OCI-LY3 (cell line): ENCODE results near the gene MACROD2.

Experiments used
- H2AFZ ChIP-seq: fragments of 200-600, 300-600 bp; shearing (Covaris generic); 2 replicates; pipeline ENCODE4 v1.6.0; 2014; ENCODE audit warnings: antibody characterized with exemption, low read depth, low read length
- H3K27ac ChIP-seq: fragments of 200-600, 300-600 bp; sonication (generic); 2 replicates; pipeline ENCODE4 v1.5.1; 2014; ENCODE audit warnings: mild to moderate bottlenecking, low read length, moderate library complexity, mixed read lengths
- H3K27me3 ChIP-seq: fragments of 200-600, 300-600 bp; sonication (generic); 2 replicates; pipeline ENCODE4 v1.6.1; 2014; ENCODE audit warnings: low read depth, low read length, mixed read lengths
- H3K36me3 ChIP-seq: fragments of 200-600, 300-600 bp; sonication (generic); replicated peaks from 2 replicates; pipeline ENCODE3; 2014; ENCODE audit warnings: low read depth, low read length, mixed read lengths
- H3K4me1 ChIP-seq: fragments of 300-600, 200-600 bp; sonication (generic); 2 replicates; pipeline ENCODE4 v1.6.1; 2014; ENCODE audit warnings: low read length, mixed read lengths
- H3K4me2 ChIP-seq: fragments of 200-600, 300-600 bp; sonication (generic); 2 replicates; pipeline ENCODE4 v1.6.1; 2014; ENCODE audit warnings: low read length, mixed read lengths
- H3K4me3 ChIP-seq: fragments of 300-600, 200-600 bp; sonication (generic); 2 replicates; pipeline ENCODE4 v1.5.1; 2014; ENCODE audit warnings: antibody characterized with exemption, mild to moderate bottlenecking, low read length, moderate library complexity
- H3K79me2 ChIP-seq: fragments of 300-600, 200-600 bp; shearing (Covaris generic); 2 replicates; pipeline ENCODE4 v1.6.1; 2014; ENCODE audit warnings: mild to moderate bottlenecking, low read length, mixed read lengths
- H3K9ac ChIP-seq: fragments of 300-600, 200-600 bp; shearing (Covaris generic); 2 replicates; pipeline ENCODE4 v1.6.0; 2014; ENCODE audit warnings: mild to moderate bottlenecking, low read length, moderate library complexity
- H3K9me3 ChIP-seq: fragments of 200-600, 300-600 bp; shearing (Covaris generic); 2 replicates; pipeline ENCODE4 v1.6.1; 2014; ENCODE audit warnings: low read length, mixed read lengths; ENCODE audit not compliant: insufficient read depth
- H4K20me1 ChIP-seq: fragments of 200-600, 300-600 bp; sonication (generic); 2 replicates; pipeline ENCODE4 v1.6.1; 2016; ENCODE audit warnings: low read length, mixed read lengths; ENCODE audit not compliant: insufficient read depth
- EZH2phosphoT487 ChIP-seq: fragments of 200-600 bp; shearing (Covaris generic); IDR thresholded peaks from 2 replicates; pipeline ENCODE4 v1.6.1; 2018; ENCODE audit warnings: antibody characterized with exemption, mixed run types, low read depth
- TF ChIP-seq, protein P1 (sequence below): fragments of 200-600, 300-600 bp; sonication (generic); IDR thresholded peaks from 2 replicates; pipeline ENCODE4 v1.5.1; 2014; ENCODE audit warnings: antibody characterized with exemption, low read length, low read depth

MACROD2 gene

DNA sequence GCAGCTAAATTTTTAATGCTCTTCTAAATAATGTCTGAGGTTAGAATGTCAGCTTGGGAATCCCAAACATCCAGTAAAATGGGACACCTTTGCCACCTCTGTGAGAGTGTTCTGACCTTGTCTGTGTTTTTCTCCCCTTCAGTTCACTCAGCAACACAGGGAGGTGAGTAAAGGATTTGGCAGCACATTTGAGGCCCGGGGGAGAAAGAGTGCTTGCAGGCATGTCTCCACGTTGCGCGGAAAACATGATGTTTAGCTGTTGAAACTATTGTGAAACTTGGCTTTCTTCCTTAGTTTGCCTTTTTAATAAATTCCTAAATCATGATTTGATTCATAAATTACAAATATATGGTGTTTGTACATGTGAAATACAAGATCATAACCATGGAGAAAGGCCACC, 1049.9 kb downstream of the MACROD2 start:
- Histone ChIP-seq H2AFZ (no peak overlapping the region), H3K4me3 (no peak overlapping the region), H3K9ac (no peak overlapping the region), H4K20me1 (no peaks in the 10 kb centered on the region), H3K4me1 (no peaks in the 10 kb centered on the region), H3K4me2 (no peak overlapping the region), H3K27ac (no peak overlapping the region), H3K79me2 (no peaks in the 10 kb centered on the region), H3K36me3 (no peaks in the 10 kb centered on the region), H3K27me3 (no peaks in the 10 kb centered on the region), H3K9me3 (no peaks in the 10 kb centered on the region)
- TF ChIP-seq, protein P1, sequence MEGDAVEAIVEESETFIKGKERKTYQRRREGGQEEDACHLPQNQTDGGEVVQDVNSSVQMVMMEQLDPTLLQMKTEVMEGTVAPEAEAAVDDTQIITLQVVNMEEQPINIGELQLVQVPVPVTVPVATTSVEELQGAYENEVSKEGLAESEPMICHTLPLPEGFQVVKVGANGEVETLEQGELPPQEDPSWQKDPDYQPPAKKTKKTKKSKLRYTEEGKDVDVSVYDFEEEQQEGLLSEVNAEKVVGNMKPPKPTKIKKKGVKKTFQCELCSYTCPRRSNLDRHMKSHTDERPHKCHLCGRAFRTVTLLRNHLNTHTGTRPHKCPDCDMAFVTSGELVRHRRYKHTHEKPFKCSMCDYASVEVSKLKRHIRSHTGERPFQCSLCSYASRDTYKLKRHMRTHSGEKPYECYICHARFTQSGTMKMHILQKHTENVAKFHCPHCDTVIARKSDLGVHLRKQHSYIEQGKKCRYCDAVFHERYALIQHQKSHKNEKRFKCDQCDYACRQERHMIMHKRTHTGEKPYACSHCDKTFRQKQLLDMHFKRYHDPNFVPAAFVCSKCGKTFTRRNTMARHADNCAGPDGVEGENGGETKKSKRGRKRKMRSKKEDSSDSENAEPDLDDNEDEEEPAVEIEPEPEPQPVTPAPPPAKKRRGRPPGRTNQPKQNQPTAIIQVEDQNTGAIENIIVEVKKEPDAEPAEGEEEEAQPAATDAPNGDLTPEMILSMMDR = no peak
- no peak for TF ChIP-seq EZH2phosphoT487

DNA sequence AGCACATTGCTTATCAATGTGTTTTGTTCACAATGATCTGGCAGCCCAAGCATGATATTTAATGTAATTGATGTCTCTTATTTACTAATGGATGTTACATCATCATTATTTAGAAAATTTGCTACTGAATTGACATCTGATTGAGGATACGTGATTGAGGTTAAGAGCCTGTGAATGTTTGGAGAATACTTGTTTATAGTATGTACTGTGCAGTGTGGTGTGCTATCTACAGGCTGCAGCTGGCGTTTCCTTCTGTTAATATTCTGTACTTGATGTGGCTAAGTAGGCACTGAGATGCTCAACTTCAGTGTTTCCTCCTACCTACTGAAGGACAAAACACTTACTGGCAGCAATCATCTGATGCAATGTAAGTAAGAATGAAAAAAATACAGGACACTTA, 1051.7 kb downstream of the MACROD2 start:
- H3K27me3 ChIP-seq = no peaks in the 10 kb centered on the region
- H3K4me1 ChIP-seq = no peaks in the 10 kb centered on the region
- H3K4me3 ChIP-seq = no peak overlapping the region
- no peak overlapping the region for H3K27ac ChIP-seq
- no peak for TF ChIP-seq EZH2phosphoT487
- TF ChIP-seq, protein P1 = no peak
- no peaks in the 10 kb centered on the region for H3K36me3 ChIP-seq
- no peaks in the 10 kb centered on the region for H4K20me1 ChIP-seq
- no peak overlapping the region for H3K4me2 ChIP-seq
- H3K9me3 ChIP-seq = no peaks in the 10 kb centered on the region
- H2AFZ ChIP-seq = no peak overlapping the region
- no peak overlapping the region for H3K9ac ChIP-seq
- H3K79me2 ChIP-seq = no peaks in the 10 kb centered on the region

DNA sequence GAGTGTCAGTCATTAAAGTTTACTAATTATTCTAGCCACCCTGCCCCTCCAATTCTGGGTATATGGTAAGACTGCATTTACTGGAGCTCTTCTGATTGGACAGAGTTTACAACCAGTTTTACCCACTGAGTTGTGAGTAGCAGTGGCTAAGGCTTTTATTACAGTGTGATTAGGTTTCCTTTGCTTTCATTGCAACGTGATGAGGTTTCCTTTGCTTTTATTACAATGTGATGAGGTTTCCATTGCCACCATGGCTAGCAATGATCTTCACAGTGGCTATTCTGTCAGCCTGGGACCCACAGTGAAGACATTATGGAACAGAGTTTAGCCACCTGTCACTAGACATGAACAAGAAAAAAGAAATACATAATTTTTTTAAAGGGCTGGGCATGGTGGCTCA, 1052.3 kb downstream of the MACROD2 start:
- Histone ChIP-seq H3K4me2 (no peak overlapping the region), H3K4me1 (no peaks in the 10 kb centered on the region), H3K79me2 (no peaks in the 10 kb centered on the region), H3K27me3 (no peaks in the 10 kb centered on the region), H3K4me3 (no peak overlapping the region), H4K20me1 (no peaks in the 10 kb centered on the region), H3K27ac (no peak overlapping the region), H3K9me3 (no peaks in the 10 kb centered on the region), H3K9ac (no peak overlapping the region), H3K36me3 (no peaks in the 10 kb centered on the region), H2AFZ (no peak overlapping the region)
- no peak for TF ChIP-seq EZH2phosphoT487
- TF ChIP-seq, protein P1 = no peak

DNA sequence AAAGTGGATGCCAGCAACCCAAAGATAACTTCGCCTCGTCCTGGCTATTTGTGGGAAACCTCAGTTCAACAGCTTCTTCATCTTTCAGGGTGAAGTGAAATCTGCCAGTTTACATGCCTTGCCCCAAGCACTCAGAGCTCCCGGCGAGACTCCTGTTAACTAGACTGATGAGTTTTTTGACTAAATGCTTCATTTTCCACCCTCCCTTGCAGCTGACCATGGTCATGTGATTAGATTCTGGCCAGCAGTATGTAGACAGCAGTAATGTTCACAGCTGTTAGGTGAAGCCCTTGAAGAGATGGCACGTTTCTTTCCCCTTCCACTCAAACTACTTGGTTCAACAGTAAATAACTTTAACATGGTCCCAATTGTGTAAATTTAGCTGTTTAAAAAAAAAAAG, 1060.9 kb downstream of the MACROD2 start:
- Histone ChIP-seq H3K9me3 (no peaks in the 10 kb centered on the region), H3K36me3 (no peaks in the 10 kb centered on the region), H2AFZ (no peak overlapping the region), H3K9ac (no peak overlapping the region), H3K27me3 (no peaks in the 10 kb centered on the region; the same call in 1 of the 2 replicates), H3K79me2 (no peaks in the 10 kb centered on the region), H3K4me2 (no peak overlapping the region), H4K20me1 (no peaks in the 10 kb centered on the region), H3K4me1 (peaks cover 14% of the 10 kb centered on the region), H3K4me3 (no peak overlapping the region), H3K27ac (no peak overlapping the region)
- TF ChIP-seq, protein P1 = no peak
- no peak for TF ChIP-seq EZH2phosphoT487
